Measurements from ENCODE around the gene SARS1. TPM values are rescaled to one million over a fixed set of nuclear protein-coding genes. Genes with fewer than 3 reads are reported as not detected.

The SARS1 gene
- total and polyA plus RNA-seq, 2 of the 13 experiments (the other 11 are each of a cell fraction or from before 2014, with no cell fraction given), result 103 to 134 TPM

DNA sequence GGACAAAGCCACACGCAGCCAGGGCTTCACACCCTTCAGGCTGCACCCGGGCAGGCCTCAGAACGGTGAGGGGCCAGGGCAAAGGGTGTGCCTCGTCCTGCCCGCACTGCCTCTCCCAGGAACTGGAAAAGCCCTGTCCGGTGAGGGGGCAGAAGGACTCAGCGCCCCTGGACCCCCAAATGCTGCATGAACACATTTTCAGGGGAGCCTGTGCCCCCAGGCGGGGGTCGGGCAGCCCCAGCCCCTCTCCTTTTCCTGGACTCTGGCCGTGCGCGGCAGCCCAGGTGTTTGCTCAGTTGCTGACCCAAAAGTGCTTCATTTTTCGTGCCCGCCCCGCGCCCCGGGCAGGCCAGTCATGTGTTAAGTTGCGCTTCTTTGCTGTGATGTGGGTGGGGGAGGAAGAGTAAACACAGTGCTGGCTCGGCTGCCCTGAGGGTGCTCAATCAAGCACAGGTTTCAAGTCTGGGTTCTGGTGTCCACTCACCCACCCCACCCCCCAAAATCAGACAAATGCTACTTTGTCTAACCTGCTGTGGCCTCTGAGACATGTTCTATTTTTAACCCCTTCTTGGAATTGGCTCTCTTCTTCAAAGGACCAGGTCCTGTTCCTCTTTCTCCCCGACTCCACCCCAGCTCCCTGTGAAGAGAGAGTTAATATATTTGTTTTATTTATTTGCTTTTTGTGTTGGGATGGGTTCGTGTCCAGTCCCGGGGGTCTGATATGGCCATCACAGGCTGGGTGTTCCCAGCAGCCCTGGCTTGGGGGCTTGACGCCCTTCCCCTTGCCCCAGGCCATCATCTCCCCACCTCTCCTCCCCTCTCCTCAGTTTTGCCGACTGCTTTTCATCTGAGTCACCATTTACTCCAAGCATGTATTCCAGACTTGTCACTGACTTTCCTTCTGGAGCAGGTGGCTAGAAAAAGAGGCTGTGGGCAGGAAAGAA, 61.1 kb downstream of the SARS1 start (continued):
- TF ChIP-seq SNAI1 (CRISPR knock-in tag; IDR thresholded peaks at IDR 0.05; ENCODE audit: borderline replicate concordance), result no peak
- TF ChIP-seq, protein P1, sequence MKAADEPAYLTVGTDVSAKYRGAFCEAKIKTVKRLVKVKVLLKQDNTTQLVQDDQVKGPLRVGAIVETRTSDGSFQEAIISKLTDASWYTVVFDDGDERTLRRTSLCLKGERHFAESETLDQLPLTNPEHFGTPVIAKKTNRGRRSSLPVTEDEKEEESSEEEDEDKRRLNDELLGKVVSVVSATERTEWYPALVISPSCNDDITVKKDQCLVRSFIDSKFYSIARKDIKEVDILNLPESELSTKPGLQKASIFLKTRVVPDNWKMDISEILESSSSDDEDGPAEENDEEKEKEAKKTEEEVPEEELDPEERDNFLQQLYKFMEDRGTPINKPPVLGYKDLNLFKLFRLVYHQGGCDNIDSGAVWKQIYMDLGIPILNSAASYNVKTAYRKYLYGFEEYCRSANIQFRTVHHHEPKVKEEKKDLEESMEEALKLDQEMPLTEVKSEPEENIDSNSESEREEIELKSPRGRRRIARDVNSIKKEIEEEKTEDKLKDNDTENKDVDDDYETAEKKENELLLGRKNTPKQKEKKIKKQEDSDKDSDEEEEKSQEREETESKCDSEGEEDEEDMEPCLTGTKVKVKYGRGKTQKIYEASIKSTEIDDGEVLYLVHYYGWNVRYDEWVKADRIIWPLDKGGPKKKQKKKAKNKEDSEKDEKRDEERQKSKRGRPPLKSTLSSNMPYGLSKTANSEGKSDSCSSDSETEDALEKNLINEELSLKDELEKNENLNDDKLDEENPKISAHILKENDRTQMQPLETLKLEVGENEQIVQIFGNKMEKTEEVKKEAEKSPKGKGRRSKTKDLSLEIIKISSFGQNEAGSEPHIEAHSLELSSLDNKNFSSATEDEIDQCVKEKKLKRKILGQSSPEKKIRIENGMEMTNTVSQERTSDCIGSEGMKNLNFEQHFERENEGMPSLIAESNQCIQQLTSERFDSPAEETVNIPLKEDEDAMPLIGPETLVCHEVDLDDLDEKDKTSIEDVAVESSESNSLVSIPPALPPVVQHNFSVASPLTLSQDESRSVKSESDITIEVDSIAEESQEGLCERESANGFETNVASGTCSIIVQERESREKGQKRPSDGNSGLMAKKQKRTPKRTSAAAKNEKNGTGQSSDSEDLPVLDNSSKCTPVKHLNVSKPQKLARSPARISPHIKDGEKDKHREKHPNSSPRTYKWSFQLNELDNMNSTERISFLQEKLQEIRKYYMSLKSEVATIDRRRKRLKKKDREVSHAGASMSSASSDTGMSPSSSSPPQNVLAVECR (CRISPR knock-in tag; IDR thresholded peaks at IDR 0.05; ENCODE audit: borderline replicate concordance), result peak; percentile 79; the same call in 1 of the 2 replicates
- TF ChIP-seq ZNF121 (CRISPR knock-in tag; IDR thresholded peaks at IDR 0.05), result 0 out of 2 replicates have a peak, but pooled peaks have one; percentile 14
- TF ChIP-seq, protein P2, sequence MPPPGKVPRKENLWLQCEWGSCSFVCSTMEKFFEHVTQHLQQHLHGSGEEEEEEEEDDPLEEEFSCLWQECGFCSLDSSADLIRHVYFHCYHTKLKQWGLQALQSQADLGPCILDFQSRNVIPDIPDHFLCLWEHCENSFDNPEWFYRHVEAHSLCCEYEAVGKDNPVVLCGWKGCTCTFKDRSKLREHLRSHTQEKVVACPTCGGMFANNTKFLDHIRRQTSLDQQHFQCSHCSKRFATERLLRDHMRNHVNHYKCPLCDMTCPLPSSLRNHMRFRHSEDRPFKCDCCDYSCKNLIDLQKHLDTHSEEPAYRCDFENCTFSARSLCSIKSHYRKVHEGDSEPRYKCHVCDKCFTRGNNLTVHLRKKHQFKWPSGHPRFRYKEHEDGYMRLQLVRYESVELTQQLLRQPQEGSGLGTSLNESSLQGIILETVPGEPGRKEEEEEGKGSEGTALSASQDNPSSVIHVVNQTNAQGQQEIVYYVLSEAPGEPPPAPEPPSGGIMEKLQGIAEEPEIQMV (CRISPR knock-in tag; IDR thresholded peaks at IDR 0.05; ENCODE audit: low read depth), result no peak
- TF ChIP-seq HOXA7 (CRISPR knock-in tag; IDR thresholded peaks at IDR 0.05), result no peak
- TF ChIP-seq, protein P3, sequence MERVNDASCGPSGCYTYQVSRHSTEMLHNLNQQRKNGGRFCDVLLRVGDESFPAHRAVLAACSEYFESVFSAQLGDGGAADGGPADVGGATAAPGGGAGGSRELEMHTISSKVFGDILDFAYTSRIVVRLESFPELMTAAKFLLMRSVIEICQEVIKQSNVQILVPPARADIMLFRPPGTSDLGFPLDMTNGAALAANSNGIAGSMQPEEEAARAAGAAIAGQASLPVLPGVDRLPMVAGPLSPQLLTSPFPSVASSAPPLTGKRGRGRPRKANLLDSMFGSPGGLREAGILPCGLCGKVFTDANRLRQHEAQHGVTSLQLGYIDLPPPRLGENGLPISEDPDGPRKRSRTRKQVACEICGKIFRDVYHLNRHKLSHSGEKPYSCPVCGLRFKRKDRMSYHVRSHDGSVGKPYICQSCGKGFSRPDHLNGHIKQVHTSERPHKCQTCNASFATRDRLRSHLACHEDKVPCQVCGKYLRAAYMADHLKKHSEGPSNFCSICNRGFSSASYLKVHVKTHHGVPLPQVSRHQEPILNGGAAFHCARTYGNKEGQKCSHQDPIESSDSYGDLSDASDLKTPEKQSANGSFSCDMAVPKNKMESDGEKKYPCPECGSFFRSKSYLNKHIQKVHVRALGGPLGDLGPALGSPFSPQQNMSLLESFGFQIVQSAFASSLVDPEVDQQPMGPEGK (CRISPR knock-in tag; IDR thresholded peaks at IDR 0.05), result peak; percentile 95
- TF ChIP-seq ZNF3 (CRISPR knock-in tag; IDR thresholded peaks at IDR 0.05), result no peak
- TF ChIP-seq, protein P4, sequence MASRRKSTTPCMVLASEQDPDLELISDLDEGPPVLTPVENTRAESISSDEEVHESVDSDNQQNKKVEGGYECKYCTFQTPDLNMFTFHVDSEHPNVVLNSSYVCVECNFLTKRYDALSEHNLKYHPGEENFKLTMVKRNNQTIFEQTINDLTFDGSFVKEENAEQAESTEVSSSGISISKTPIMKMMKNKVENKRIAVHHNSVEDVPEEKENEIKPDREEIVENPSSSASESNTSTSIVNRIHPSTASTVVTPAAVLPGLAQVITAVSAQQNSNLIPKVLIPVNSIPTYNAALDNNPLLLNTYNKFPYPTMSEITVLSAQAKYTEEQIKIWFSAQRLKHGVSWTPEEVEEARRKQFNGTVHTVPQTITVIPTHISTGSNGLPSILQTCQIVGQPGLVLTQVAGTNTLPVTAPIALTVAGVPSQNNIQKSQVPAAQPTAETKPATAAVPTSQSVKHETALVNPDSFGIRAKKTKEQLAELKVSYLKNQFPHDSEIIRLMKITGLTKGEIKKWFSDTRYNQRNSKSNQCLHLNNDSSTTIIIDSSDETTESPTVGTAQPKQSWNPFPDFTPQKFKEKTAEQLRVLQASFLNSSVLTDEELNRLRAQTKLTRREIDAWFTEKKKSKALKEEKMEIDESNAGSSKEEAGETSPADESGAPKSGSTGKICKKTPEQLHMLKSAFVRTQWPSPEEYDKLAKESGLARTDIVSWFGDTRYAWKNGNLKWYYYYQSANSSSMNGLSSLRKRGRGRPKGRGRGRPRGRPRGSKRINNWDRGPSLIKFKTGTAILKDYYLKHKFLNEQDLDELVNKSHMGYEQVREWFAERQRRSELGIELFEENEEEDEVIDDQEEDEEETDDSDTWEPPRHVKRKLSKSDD (CRISPR knock-in tag; IDR thresholded peaks at IDR 0.05; ENCODE audit: low read depth), result no peak
- no peak for TF ChIP-seq SRSF9 (IDR thresholded peaks at IDR 0.05; ENCODE audit: borderline replicate concordance, insufficient read depth, low read depth, low read length, poor library complexity, severe bottlenecking)
- TF ChIP-seq SIX1 (CRISPR knock-in tag; IDR thresholded peaks at IDR 0.05; ENCODE audit: borderline replicate concordance), result no peak
- TF ChIP-seq, protein P5, sequence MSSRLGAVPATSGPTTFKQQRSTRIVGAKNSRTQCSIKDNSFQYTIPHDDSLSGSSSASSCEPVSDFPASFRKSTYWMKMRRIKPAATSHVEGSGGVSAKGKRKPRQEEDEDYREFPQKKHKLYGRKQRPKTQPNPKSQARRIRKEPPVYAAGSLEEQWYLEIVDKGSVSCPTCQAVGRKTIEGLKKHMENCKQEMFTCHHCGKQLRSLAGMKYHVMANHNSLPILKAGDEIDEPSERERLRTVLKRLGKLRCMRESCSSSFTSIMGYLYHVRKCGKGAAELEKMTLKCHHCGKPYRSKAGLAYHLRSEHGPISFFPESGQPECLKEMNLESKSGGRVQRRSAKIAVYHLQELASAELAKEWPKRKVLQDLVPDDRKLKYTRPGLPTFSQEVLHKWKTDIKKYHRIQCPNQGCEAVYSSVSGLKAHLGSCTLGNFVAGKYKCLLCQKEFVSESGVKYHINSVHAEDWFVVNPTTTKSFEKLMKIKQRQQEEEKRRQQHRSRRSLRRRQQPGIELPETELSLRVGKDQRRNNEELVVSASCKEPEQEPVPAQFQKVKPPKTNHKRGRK (CRISPR knock-in tag; IDR thresholded peaks at IDR 0.05), result no peak
- TF ChIP-seq ZNF644 (CRISPR knock-in tag; IDR thresholded peaks at IDR 0.05; ENCODE audit: low read depth), result no peak
- no peak for TF ChIP-seq MATR3 (CRISPR knock-in tag; IDR thresholded peaks at IDR 0.05)
- no peak; the same call in 1 of the 2 replicates for TF ChIP-seq ZC3H13 (CRISPR knock-in tag; IDR thresholded peaks at IDR 0.05)
- no peak for TF ChIP-seq ZNF33A (CRISPR knock-in tag; IDR thresholded peaks at IDR 0.05; ENCODE audit: borderline replicate concordance)

Data from HepG2 (cell line).